Measurements from ENCODE around the gene MYH14. TPM values are rescaled to one million over a fixed set of nuclear protein-coding genes. Genes with fewer than 3 reads are reported as not detected.

MYH14 gene
- total RNA-seq, 1 donor from 2014 or later = 93.9 TPM

DNA sequence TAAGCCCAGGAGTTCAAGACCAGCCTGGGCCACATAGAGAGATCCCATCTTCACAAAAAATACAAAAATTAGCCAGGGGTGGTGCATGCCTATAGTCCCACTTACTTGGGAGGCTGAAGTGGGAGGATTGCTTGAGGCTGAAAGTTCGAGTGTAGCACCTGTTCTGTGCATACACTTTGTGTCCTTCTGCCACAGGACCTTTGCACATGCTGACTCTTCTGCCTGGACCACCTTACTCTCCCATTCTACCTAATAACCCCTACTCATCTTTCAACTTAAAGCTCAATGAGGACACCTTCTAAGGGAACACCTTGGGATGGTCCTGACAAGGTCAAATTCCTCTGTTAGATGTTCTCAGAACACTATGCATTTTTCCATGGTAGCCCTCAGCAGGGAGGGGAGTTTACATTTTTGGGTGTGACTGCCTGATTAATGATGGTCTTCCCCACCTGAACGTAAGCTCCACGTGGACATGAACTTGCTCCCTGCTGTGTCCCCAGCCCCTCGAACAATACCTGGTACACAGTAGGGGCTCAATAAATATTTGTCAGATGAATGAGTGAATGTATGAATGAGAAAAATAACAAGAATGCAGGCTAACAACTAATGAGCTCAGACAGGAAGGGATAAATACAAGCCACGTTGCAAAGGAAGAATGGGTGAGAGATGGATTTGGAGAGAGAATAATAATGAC is 29.2 kb upstream of the MYH14 start:
- Mint-ChIP-seq H3K4me3 (no peak overlapping the region), H3K36me3 (no peaks in the 10 kb centered on the region), H3K4me1 (ENCODE audit: unreplicated experiment) (peaks cover 10% of the 10 kb centered on the region), H3K27ac (peak overlapping the region; percentile 88), H3K27me3 (no peaks in the 10 kb centered on the region), H3K9me3 (peaks cover 4% of the 10 kb centered on the region)
- TF ChIP-seq CTCF (conservative IDR thresholded peaks at IDR 0.05) = no peak
- DNase-seq (ENCODE audit: extremely low spot score, unreplicated experiment) = no peak

DNA sequence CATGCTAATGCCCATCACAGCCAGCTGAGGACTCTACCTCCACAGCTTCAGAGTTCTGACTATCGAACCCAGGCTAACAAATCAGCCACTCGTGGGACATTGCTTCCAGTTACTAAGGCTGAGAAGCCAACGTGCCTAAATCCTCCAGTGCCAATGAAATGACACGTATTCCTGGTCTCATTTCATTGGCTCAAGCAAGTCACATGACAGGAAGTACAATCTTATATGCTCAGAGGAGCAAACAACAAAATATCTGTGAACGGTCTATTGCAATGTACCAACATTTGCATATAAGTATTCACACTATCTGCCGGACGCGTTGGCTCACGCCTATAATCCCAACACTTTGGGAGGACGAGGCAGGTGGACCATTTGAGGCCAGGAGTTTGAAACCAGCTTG is 27.5 kb upstream of the MYH14 start:
- DNase-seq (ENCODE audit: extremely low spot score, unreplicated experiment) = no peak
- Mint-ChIP-seq H3K27ac (no peak overlapping the region), H3K36me3 (no peaks in the 10 kb centered on the region), H3K4me1 (ENCODE audit: unreplicated experiment) (peaks cover 10% of the 10 kb centered on the region), H3K4me3 (no peak overlapping the region), H3K27me3 (no peaks in the 10 kb centered on the region), H3K9me3 (peaks cover 4% of the 10 kb centered on the region)
- TF ChIP-seq CTCF (conservative IDR thresholded peaks at IDR 0.05) = no peak

GRCh38 chr19:50176775-50177174 is 26.6 kb upstream of the MYH14 start:
- Mint-ChIP-seq H3K27me3 (no peaks in the 10 kb centered on the region), H3K4me1 (ENCODE audit: unreplicated experiment) (peaks cover 13% of the 10 kb centered on the region), H3K4me3 (no peak overlapping the region), H3K36me3 (no peaks in the 10 kb centered on the region), H3K27ac (no peak overlapping the region), H3K9me3 (peaks cover 4% of the 10 kb centered on the region)
- no peak for DNase-seq (ENCODE audit: extremely low spot score, unreplicated experiment)
- no peak for TF ChIP-seq CTCF (conservative IDR thresholded peaks at IDR 0.05)

- Mint-ChIP-seq H3K36me3 (no peaks in the 10 kb centered on the region), H3K4me1 (ENCODE audit: unreplicated experiment) (peaks cover 13% of the 10 kb centered on the region), H3K27ac (peak overlapping the region; percentile 93), H3K27me3 (no peaks in the 10 kb centered on the region), H3K4me3 (peak overlapping the region; percentile 10), H3K9me3 (peaks cover 4% of the 10 kb centered on the region)
- TF ChIP-seq CTCF (conservative IDR thresholded peaks at IDR 0.05) = no peak
- DNase-seq (ENCODE audit: extremely low spot score, unreplicated experiment) = no peak
These were observed 25.1 kb upstream of the MYH14 start for GRCh38 chr19:50178320-50178719.

- no peak for DNase-seq (ENCODE audit: extremely low spot score, unreplicated experiment)
- peak overlapping the region; percentile 93 for H3K27ac Mint-ChIP-seq
- no peak for TF ChIP-seq CTCF (conservative IDR thresholded peaks at IDR 0.05)
- H3K36me3 Mint-ChIP-seq = no peaks in the 10 kb centered on the region
- peak overlapping the region; percentile 10 for H3K4me3 Mint-ChIP-seq
- H3K9me3 Mint-ChIP-seq = peaks cover 4% of the 10 kb centered on the region
- no peaks in the 10 kb centered on the region for H3K27me3 Mint-ChIP-seq
- H3K4me1 Mint-ChIP-seq (ENCODE audit: unreplicated experiment) = peaks cover 13% of the 10 kb centered on the region
These were observed 24.4 kb upstream of the MYH14 start for GRCh38 chr19:50178859-50179537.
